Ectodermal cell (in vitro differentiated cells): Measurements from ENCODE around the gene ATIC.

ENCODE experiments used
- H3K27ac ChIP-seq: 2 replicates; pipeline ENCODE4 v1.7.0; 2013; ENCODE audit warnings: mild to moderate bottlenecking, low read depth, low read length; ENCODE audit not compliant: insufficient read depth, poor library complexity, severe bottlenecking
- H3K27me3 ChIP-seq: 2 replicates; pipeline ENCODE4 v1.7.0; 2013; ENCODE audit warnings: mild to moderate bottlenecking, low read length; ENCODE audit not compliant: insufficient read depth, control insufficient read depth, poor library complexity, severe bottlenecking
- H3K36me3 ChIP-seq: one replicate; pipeline ENCODE4 v1.7.0; 2013; ENCODE audit warnings: low read length; ENCODE audit not compliant: control insufficient read depth, insufficient read depth
- H3K4me1 ChIP-seq: one replicate; pipeline ENCODE4 v1.7.0; 2013; ENCODE audit warnings: low read length; ENCODE audit not compliant: control insufficient read depth, insufficient read depth
- H3K4me3 ChIP-seq: 2 replicates; pipeline ENCODE4 v1.7.0; 2013; ENCODE audit warnings: low read depth, low read length, control low read depth; ENCODE audit not compliant: insufficient read depth
- H3K9me3 ChIP-seq: 2 replicates; pipeline ENCODE4 v1.7.0; 2013; ENCODE audit warnings: mild to moderate bottlenecking, low read length, moderate library complexity; ENCODE audit not compliant: control insufficient read depth
- WGBS, 2 experiments: methylation state at CpG; one replicate each; pipeline ENCODE4 v1.1.7; 2013; ENCODE audit warnings: missing lambda C conversion rate in 2 of 2; 5-methylcytosine and 5-hydroxymethylcytosine counted together

Gene ATIC

GRCh38 chr2:215382011-215382410 lies 70.2 kb downstream of the ATIC start:
- Histone ChIP-seq H3K27ac (no peak overlapping the region), H3K36me3 (peaks cover 10% of the 10 kb centered on the region), H3K9me3 (no peaks in the 10 kb centered on the region), H3K4me3 (no peak overlapping the region), H3K27me3 (no peaks in the 10 kb centered on the region), H3K4me1 (no peaks in the 10 kb centered on the region)
- WGBS, 2 experiments: 96% methylated on average over 7 of the region's 7 CpGs

- no peaks in the 10 kb centered on the region for H3K4me1 ChIP-seq
- peaks cover 10% of the 10 kb centered on the region for H3K36me3 ChIP-seq
- H3K4me3 ChIP-seq: no peak overlapping the region
- no peaks in the 10 kb centered on the region for H3K9me3 ChIP-seq
- H3K27me3 ChIP-seq: no peaks in the 10 kb centered on the region
- no peak overlapping the region for H3K27ac ChIP-seq
Measured at GRCh38 chr2:215382480-215382879, 70.6 kb downstream of the ATIC start.

GRCh38 chr2:215383652-215384279 lies 71.9 kb downstream of the ATIC start:
- Histone ChIP-seq H3K4me1 (no peaks in the 10 kb centered on the region), H3K9me3 (no peaks in the 10 kb centered on the region), H3K27me3 (no peaks in the 10 kb centered on the region), H3K36me3 (peaks cover 10% of the 10 kb centered on the region), H3K4me3 (no peak overlapping the region), H3K27ac (no peak overlapping the region)
- 93% methylated on average over 8 of the region's 8 CpGs for WGBS, 2 experiments

GRCh38 chr2:215384710-215385109 lies 72.9 kb downstream of the ATIC start:
- H3K4me3 ChIP-seq: no peak overlapping the region
- H3K36me3 ChIP-seq: peaks cover 10% of the 10 kb centered on the region
- no peaks in the 10 kb centered on the region for H3K27me3 ChIP-seq
- H3K4me1 ChIP-seq: no peaks in the 10 kb centered on the region
- H3K9me3 ChIP-seq: no peaks in the 10 kb centered on the region
- WGBS, 2 experiments: 94 to 96% methylated on average over 4 to 5 of the region's 7 CpGs
- H3K27ac ChIP-seq: no peak overlapping the region

GRCh38 chr2:215386566-215386965 lies 74.7 kb downstream of the ATIC start:
- peaks cover 13% of the 10 kb centered on the region for H3K36me3 ChIP-seq
- 94 to 96% methylated on average over 7 of the region's 7 CpGs for WGBS, 2 experiments
- no peak overlapping the region for H3K27ac ChIP-seq
- H3K4me3 ChIP-seq: no peak overlapping the region
- no peaks in the 10 kb centered on the region for H3K9me3 ChIP-seq
- no peaks in the 10 kb centered on the region for H3K4me1 ChIP-seq
- H3K27me3 ChIP-seq: no peaks in the 10 kb centered on the region

GRCh38 chr2:215388002-215388728 lies 76.3 kb downstream of the ATIC start:
- Histone ChIP-seq H3K27me3 (no peaks in the 10 kb centered on the region), H3K9me3 (no peaks in the 10 kb centered on the region), H3K27ac (no peak overlapping the region), H3K4me3 (no peak overlapping the region), H3K4me1 (no peaks in the 10 kb centered on the region), H3K36me3 (peaks cover 15% of the 10 kb centered on the region)
- WGBS, 2 experiments: 92 to 94% methylated on average over 6 to 7 of the region's 7 CpGs

- H3K4me3 ChIP-seq: no peak overlapping the region
- no peak overlapping the region for H3K27ac ChIP-seq
- no peaks in the 10 kb centered on the region for H3K27me3 ChIP-seq
- H3K9me3 ChIP-seq: no peaks in the 10 kb centered on the region
- 95 to 98% methylated on average over 2 of the region's 2 CpGs for WGBS, 2 experiments
- H3K4me1 ChIP-seq: no peaks in the 10 kb centered on the region
- peaks cover 16% of the 10 kb centered on the region for H3K36me3 ChIP-seq
Measured at GRCh38 chr2:215390550-215390913, 78.7 kb downstream of the ATIC start.

GRCh38 chr2:215391531-215391930 lies 79.7 kb downstream of the ATIC start:
- no peak overlapping the region for H3K27ac ChIP-seq
- WGBS, 2 experiments: 91 to 98% methylated on average over 4 to 5 of the region's 5 CpGs

GRCh38 chr2:215392164-215392563 lies 80.3 kb downstream of the ATIC start:
- Histone ChIP-seq H3K27ac (no peak overlapping the region), H3K4me1 (no peaks in the 10 kb centered on the region), H3K36me3 (peaks cover 15% of the 10 kb centered on the region), H3K4me3 (no peak overlapping the region), H3K9me3 (no peaks in the 10 kb centered on the region), H3K27me3 (no peaks in the 10 kb centered on the region)

More at GRCh38 chr2:215391531-215391930, 79.7 kb downstream of the ATIC start:
- no peaks in the 10 kb centered on the region for H3K9me3 ChIP-seq
- H3K36me3 ChIP-seq: peaks cover 15% of the 10 kb centered on the region
- no peaks in the 10 kb centered on the region for H3K4me1 ChIP-seq
- H3K4me3 ChIP-seq: no peak overlapping the region
- H3K27me3 ChIP-seq: no peaks in the 10 kb centered on the region

GRCh38 chr2:215392687-215393270 lies 80.9 kb downstream of the ATIC start:
- Histone ChIP-seq H3K27ac (no peak overlapping the region), H3K4me3 (no peak overlapping the region), H3K36me3 (peaks cover 15% of the 10 kb centered on the region), H3K4me1 (no peaks in the 10 kb centered on the region), H3K9me3 (no peaks in the 10 kb centered on the region), H3K27me3 (no peaks in the 10 kb centered on the region)
- WGBS, 2 experiments: 97% methylated on average over 12 of the region's 12 CpGs
